DND-41 (cell line): ENCODE data around the gene IFITM10.

Experiments used
- CTCF ChIP-seq: IDR thresholded peaks from 2 replicates; pipeline ENCODE4 v1.5.1; 2012; ENCODE audit warnings: borderline replicate concordance, low read length, moderate library complexity, mild to moderate bottlenecking; ENCODE audit not compliant: poor library complexity, severe bottlenecking; ENCODE audit errors: extremely low read depth
- EZH2 ChIP-seq: IDR thresholded peaks from 3 replicates; pipeline ENCODE4 v1.6.1; 2012; ENCODE audit warnings: borderline replicate concordance, low read depth, mild to moderate bottlenecking, moderate library complexity, low read length, inconsistent platforms; ENCODE audit not compliant: severe bottlenecking

GRCh38 chr11:1791912-1792311 is 41.5 kb upstream of the IFITM10 start:
- no peak for TF ChIP-seq CTCF
- TF ChIP-seq EZH2, result no peak
